SK-N-SH (cell line): ENCODE data around the gene CIITA. TPM values are rescaled to one million over a fixed set of nuclear protein-coding genes. Genes with fewer than 3 reads are reported as not detected.

Experiments used
- CTCF ChIA-PET: fragments of 300-600, 350-600 bp; formaldehyde crosslinking; extraction: SDS; loops from one replicate; lab custom pipeline; 2021; lab: Yijun Ruan, JAX
- POLR2A ChIA-PET: fragments of 350-600 bp; sonication (Branson Sonifier 250); formaldehyde crosslinking; extraction: SDS; loops from one replicate; lab custom pipeline; 2020; ENCODE audit warnings: antibody characterized with exemption, inconsistent platforms; lab: Yijun Ruan, JAX
- DNase-seq: peaks from one replicate; pipeline ENCODE4 v3.0.0; 2012
- H2AFZ ChIP-seq: fragments of 200-600 bp; sonication (generic); 2 replicates; pipeline ENCODE4 v1.8.1; 2016; ENCODE audit warnings: antibody characterized with exemption, mild to moderate bottlenecking, low read depth
- H3F3A ChIP-seq: fragments of 200-600 bp; sonication (generic); replicated peaks from 2 replicates; pipeline ENCODE3; 2016; ENCODE audit warnings: antibody characterized with exemption, mild to moderate bottlenecking; ENCODE audit not compliant: insufficient read depth
- H3K27ac ChIP-seq, 2 experiments: fragments of 200-500 bp in 1 of 2; fragments of 200-600 bp in 1 of 2; sonication (Bioruptor generic) in 1 of 2; sonication (generic), shearing (Covaris generic) in 1 of 2; 2 replicates each; pipeline versions ENCODE4 v1.5.1 to v1.6.1; 2014 to 2016; ENCODE audit warnings: low read depth in 2 of 2, inconsistent platforms in 1 of 2, low read length in 1 of 2, mild to moderate bottlenecking in 1 of 2, mixed read lengths in 1 of 2
- H3K27me3 ChIP-seq: fragments of 200-600 bp; sonication (generic), shearing (Covaris generic); 2 replicates; pipeline ENCODE4 v1.6.1; 2016; ENCODE audit warnings: mixed run types; ENCODE audit not compliant: insufficient read depth
- H3K36me3 ChIP-seq, 2 experiments: fragments of 200-500 bp in 1 of 2; fragments of 200-600 bp in 1 of 2; sonication (Bioruptor generic) in 1 of 2; sonication (generic) in 1 of 2; replicated peaks in 1 of 2; 2 replicates each; pipeline versions ENCODE3 to v1.5.1; 2014 to 2016; ENCODE audit warnings: low read length in 1 of 2, mild to moderate bottlenecking in 1 of 2; ENCODE audit not compliant: insufficient read depth in 2 of 2, control insufficient read depth in 1 of 2
- H3K4me1 ChIP-seq, 2 experiments: fragments of 200-500 bp in 1 of 2; fragments of 200-600 bp in 1 of 2; sonication (Bioruptor generic) in 1 of 2; sonication (generic), shearing (Covaris generic) in 1 of 2; 2 replicates each; pipeline versions ENCODE4 v1.5.1 to v1.6.1; 2014 to 2016; ENCODE audit warnings: low read depth in 1 of 2, low read length in 1 of 2, mixed run types in 1 of 2; ENCODE audit not compliant: insufficient read depth in 2 of 2, control insufficient read depth in 1 of 2
- H3K4me2 ChIP-seq: fragments of 200-600 bp; sonication (generic), shearing (Covaris generic); 2 replicates; pipeline ENCODE4 v1.6.1; 2017; ENCODE audit warnings: mixed run types
- H3K4me3 ChIP-seq, 2 experiments: fragments of 200-500 bp in 1 of 2; fragments of 200-600 bp in 1 of 2; sonication (Bioruptor generic) in 1 of 2; sonication (generic), shearing (Covaris generic) in 1 of 2; 2 replicates each; pipeline versions ENCODE4 v1.5.1 to v1.8.1; 2014 to 2016; ENCODE audit warnings: low read depth in 2 of 2, inconsistent platforms in 1 of 2, low read length in 1 of 2, mild to moderate bottlenecking in 1 of 2, mixed read lengths in 1 of 2, moderate library complexity in 1 of 2
- H3K79me2 ChIP-seq: fragments of 200-600 bp; sonication (generic); 2 replicates; pipeline ENCODE4 v1.8.1; 2017; ENCODE audit warnings: mild to moderate bottlenecking; ENCODE audit not compliant: insufficient read depth
- H3K9ac ChIP-seq: fragments of 200-600 bp; sonication (generic); 2 replicates; pipeline ENCODE4 v1.6.1; 2017; ENCODE audit warnings: mixed run types
- H3K9me2 ChIP-seq: fragments of 200-600 bp; sonication (generic); 2 replicates; pipeline ENCODE4 v1.6.1; 2017; ENCODE audit warnings: mixed run types
- H3K9me3 ChIP-seq: fragments of 200-600 bp; sonication (generic); 2 replicates; pipeline ENCODE4 v1.6.1; 2017; ENCODE audit warnings: mixed run types, mild to moderate bottlenecking, moderate library complexity
- H4K20me1 ChIP-seq: fragments of 200-600 bp; sonication (generic); 2 replicates; pipeline ENCODE4 v1.6.1; 2017; ENCODE audit warnings: mild to moderate bottlenecking, mixed run types; ENCODE audit not compliant: insufficient read depth
- ELF1 ChIP-seq: IDR thresholded peaks from 2 replicates; pipeline ENCODE4 v1.4.0; 2012
- FOXJ3 ChIP-seq: sonication (generic); formaldehyde crosslinking; IDR thresholded peaks from 2 replicates; pipeline ENCODE4 v1.5.1; 2020; ENCODE audit warnings: mild to moderate bottlenecking, missing genetic modification reagents
- GABPA ChIP-seq: IDR thresholded peaks from 2 replicates; pipeline ENCODE4 v1.4.0; 2012; ENCODE audit warnings: low read depth, mild to moderate bottlenecking
- RAD21 ChIP-seq: IDR thresholded peaks from 2 replicates; pipeline ENCODE4 v1.6.1; 2012; ENCODE audit warnings: mild to moderate bottlenecking, low read length
- RCOR1 ChIP-seq: fragments of 150-350 bp; IDR thresholded peaks from 2 replicates; pipeline ENCODE4 v1.6.1; 2017; ENCODE audit warnings: antibody characterized with exemption, low read length
- SMC3 ChIP-seq: IDR thresholded peaks from 2 replicates; pipeline ENCODE4 v1.6.1; 2012; ENCODE audit warnings: low read depth, low read length, improper control_type of control experiment
- TAF1 ChIP-seq: IDR thresholded peaks from 2 replicates; pipeline ENCODE4 v1.6.1; 2012; ENCODE audit warnings: low read depth, mild to moderate bottlenecking, low read length, moderate library complexity, borderline replicate concordance
- TEAD4 ChIP-seq: IDR thresholded peaks from 2 replicates; pipeline ENCODE4 v1.4.0; 2012; ENCODE audit warnings: mild to moderate bottlenecking, borderline replicate concordance; ENCODE audit not compliant: insufficient read depth
- WGBS: methylation state at CpG from one replicate; pipeline ENCODE4 v1.1.6; 2017; ENCODE audit warnings: low lambda C conversion rate; 5-methylcytosine and 5-hydroxymethylcytosine counted together
- polyA plus RNA-seq, 3 experiments: library from polyadenylated mRNA; depleted of rRNA; stranded (reverse); fragments of >200 nt; gene quantifications; 2 replicates each; pipeline ENCODE4 v1.2.3, GENCODE V29; 2012
- TF ChIP-seq, protein P1 (sequence below): fragments of 150-350 bp; IDR thresholded peaks from 2 replicates; pipeline ENCODE4 v1.6.1; 2016; ENCODE audit warnings: mild to moderate bottlenecking, low read depth, low read length
- TF ChIP-seq, protein P2 (sequence below): IDR thresholded peaks from 2 replicates; pipeline ENCODE4 v1.6.1; 2012; ENCODE audit warnings: mild to moderate bottlenecking, low read depth, low read length, moderate library complexity
- TF ChIP-seq, protein P3 (sequence below): IDR thresholded peaks from 2 replicates; pipeline ENCODE4 v1.4.0; 2012; ENCODE audit warnings: low read depth, borderline replicate concordance

Gene CIITA
- polyA plus RNA-seq, 1 of the 3 experiments (the other 2 are of a cell fraction) = 0.23 TPM

DNA sequence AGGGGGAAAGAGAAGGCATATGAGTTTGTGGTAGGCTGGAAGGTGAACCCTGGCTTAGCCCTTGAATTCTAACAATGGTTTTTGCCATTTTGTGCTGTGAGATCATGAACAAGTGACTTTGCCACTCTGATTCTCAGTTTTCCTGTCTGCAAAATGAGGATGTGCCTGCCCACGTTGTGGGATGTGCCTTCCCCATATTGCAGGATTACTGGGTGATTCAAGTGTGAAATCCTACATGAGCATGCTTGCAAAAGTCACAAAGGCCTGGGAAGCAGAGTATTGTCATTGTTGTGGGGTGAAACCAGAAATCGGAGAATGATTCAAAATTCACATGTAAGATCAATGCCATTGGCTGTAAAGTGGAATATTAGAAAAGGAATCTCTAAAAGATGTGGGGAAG, 29.8 kb upstream of the CIITA start (continued):
- TF ChIP-seq, protein P1, sequence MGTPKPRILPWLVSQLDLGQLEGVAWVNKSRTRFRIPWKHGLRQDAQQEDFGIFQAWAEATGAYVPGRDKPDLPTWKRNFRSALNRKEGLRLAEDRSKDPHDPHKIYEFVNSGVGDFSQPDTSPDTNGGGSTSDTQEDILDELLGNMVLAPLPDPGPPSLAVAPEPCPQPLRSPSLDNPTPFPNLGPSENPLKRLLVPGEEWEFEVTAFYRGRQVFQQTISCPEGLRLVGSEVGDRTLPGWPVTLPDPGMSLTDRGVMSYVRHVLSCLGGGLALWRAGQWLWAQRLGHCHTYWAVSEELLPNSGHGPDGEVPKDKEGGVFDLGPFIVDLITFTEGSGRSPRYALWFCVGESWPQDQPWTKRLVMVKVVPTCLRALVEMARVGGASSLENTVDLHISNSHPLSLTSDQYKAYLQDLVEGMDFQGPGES = no peak
- TF ChIP-seq, all 33 proteins: peak for 0

DNA sequence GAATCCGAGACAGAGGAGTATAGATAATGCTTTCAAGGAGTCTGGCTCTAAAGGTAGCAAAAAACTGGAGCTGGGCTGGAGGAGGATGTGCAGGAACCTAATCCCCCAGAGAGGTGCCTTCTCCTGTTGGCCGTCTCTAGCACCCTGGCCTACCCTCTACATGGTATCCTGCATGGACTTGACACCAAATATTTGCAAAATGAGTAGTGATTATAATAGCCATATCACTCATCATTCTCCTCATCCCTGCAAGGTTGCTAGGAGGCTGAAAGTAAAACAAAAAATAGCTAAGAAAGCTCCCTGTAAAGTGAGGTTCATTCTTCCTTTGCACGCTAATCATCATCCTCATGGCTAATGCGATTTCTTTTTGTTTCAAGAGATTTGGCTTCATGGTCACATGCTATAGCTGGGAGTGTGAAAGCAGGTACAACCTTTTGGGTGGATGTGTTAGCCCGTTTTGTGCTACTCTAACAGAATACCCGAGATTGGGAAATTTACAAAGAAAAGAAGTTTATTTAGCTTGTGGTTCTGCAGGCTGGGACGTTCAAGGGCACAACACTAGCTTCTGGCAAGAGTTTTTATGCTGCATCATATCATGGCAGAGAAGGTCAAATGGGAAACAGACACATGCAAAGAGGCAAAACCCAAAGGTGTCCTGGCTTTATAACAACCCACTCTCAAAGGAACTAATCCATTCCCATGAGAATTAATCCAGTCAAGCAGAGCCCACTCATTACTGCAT, 27.1 kb upstream of the CIITA start:
- no peaks in the 10 kb centered on the region for H3K79me2 ChIP-seq
- H3K9me3 ChIP-seq = no peaks in the 10 kb centered on the region
- H3K4me2 ChIP-seq = no peak overlapping the region
- DNase-seq = no peak
- no peaks in the 10 kb centered on the region for H4K20me1 ChIP-seq
- H3K27me3 ChIP-seq = peaks cover 22% of the 10 kb centered on the region; the same call in 1 of the 2 replicates
- no peaks in the 10 kb centered on the region for H3K36me3 ChIP-seq
- H3K4me3 ChIP-seq = no peak overlapping the region
- no peak overlapping the region for H2AFZ ChIP-seq
- POLR2A ChIA-PET = no interaction called here
- H3K4me1 ChIP-seq = no peaks in the 10 kb centered on the region
- H3K9ac ChIP-seq = no peak overlapping the region
- TF ChIP-seq RCOR1 (no peak), FOXJ3 (CRISPR knock-in tag) (no peak), SMC3 (no peak), TAF1 (no peak), TEAD4 (no peak), GABPA (no peak), RAD21 (no peak), ELF1 (no peak)
- TF ChIP-seq, protein P2, sequence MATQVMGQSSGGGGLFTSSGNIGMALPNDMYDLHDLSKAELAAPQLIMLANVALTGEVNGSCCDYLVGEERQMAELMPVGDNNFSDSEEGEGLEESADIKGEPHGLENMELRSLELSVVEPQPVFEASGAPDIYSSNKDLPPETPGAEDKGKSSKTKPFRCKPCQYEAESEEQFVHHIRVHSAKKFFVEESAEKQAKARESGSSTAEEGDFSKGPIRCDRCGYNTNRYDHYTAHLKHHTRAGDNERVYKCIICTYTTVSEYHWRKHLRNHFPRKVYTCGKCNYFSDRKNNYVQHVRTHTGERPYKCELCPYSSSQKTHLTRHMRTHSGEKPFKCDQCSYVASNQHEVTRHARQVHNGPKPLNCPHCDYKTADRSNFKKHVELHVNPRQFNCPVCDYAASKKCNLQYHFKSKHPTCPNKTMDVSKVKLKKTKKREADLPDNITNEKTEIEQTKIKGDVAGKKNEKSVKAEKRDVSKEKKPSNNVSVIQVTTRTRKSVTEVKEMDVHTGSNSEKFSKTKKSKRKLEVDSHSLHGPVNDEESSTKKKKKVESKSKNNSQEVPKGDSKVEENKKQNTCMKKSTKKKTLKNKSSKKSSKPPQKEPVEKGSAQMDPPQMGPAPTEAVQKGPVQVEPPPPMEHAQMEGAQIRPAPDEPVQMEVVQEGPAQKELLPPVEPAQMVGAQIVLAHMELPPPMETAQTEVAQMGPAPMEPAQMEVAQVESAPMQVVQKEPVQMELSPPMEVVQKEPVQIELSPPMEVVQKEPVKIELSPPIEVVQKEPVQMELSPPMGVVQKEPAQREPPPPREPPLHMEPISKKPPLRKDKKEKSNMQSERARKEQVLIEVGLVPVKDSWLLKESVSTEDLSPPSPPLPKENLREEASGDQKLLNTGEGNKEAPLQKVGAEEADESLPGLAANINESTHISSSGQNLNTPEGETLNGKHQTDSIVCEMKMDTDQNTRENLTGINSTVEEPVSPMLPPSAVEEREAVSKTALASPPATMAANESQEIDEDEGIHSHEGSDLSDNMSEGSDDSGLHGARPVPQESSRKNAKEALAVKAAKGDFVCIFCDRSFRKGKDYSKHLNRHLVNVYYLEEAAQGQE = no peak
- TF ChIP-seq, protein P3, sequence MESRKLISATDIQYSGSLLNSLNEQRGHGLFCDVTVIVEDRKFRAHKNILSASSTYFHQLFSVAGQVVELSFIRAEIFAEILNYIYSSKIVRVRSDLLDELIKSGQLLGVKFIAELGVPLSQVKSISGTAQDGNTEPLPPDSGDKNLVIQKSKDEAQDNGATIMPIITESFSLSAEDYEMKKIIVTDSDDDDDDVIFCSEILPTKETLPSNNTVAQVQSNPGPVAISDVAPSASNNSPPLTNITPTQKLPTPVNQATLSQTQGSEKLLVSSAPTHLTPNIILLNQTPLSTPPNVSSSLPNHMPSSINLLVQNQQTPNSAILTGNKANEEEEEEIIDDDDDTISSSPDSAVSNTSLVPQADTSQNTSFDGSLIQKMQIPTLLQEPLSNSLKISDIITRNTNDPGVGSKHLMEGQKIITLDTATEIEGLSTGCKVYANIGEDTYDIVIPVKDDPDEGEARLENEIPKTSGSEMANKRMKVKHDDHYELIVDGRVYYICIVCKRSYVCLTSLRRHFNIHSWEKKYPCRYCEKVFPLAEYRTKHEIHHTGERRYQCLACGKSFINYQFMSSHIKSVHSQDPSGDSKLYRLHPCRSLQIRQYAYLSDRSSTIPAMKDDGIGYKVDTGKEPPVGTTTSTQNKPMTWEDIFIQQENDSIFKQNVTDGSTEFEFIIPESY = no peak
- TF ChIP-seq, protein P1 = no peak
- CTCF ChIA-PET = no interaction called here
- H3F3A ChIP-seq = no peaks in the 10 kb centered on the region
- 23% methylated on average over 7 of the region's 7 CpGs for WGBS
- H3K9me2 ChIP-seq = no peaks in the 10 kb centered on the region
- H3K27ac ChIP-seq = no peak overlapping the region
